Cerebellar nuclear complex (tissue), 1 donor: ENCODE data around the gene CSGALNACT2.
A peak's percentile ranks its signal among the peaks of the same experiment; 100 is the strongest.

ENCODE experiments used
- DNase-seq, 2 experiments: peaks; one replicate each; lab custom pipeline; 2025; lab: John Stamatoyannopoulos, UW

Gene CSGALNACT2

DNA sequence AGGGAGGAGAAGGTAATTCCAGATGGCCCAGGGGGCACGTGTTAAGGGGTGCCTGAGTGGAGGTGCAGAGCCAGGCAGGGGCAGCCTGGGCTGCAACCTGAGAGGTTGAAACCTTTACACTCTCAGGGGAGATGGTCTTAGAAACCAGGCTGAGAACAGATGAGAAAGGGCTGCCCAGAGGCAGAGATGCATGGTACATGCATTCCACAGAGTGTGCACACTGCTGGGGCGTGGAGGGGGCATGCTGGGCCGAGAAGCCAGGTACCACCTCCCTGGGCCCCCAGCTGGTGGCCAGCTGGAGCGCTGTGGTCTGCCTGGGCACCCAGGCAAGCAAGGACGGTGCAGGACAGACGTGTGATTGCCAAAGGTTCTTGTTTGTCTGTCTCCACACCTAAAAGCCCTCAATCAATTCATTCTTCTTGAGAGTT, 14.1 kb upstream of the CSGALNACT2 start:
- no peak for DNase-seq

GRCh38 chr10:43124574-43125273, 13.5 kb upstream of the CSGALNACT2 start:
- no peak for DNase-seq

DNA sequence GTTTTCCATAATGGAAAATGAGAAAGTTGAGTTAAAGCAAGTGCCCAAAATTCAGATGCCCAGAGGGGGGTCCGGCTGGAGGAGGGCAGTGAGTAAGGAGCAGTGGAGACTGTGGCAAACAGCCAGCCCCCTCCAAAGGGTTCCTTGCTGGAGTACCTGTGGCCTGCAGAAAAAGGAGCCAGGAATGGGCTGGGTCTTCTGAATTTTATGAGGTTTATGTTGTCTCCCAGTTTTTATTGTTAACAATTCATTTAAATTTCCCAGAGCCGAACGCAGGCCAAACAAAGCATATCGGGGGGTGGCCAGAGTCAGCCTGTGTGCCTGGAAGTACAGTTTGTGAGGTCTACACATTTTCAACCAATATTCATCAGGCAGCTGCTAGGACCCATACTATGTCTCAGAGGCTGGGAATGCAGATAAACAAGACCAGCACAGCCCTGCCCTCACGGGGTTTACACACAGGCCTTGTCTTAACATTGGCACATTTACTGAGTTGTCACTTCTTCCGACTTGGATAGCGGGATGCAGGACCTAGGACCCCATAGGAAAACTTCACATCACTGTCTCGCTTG, 12.9 kb upstream of the CSGALNACT2 start:
- no peak for DNase-seq

DNA sequence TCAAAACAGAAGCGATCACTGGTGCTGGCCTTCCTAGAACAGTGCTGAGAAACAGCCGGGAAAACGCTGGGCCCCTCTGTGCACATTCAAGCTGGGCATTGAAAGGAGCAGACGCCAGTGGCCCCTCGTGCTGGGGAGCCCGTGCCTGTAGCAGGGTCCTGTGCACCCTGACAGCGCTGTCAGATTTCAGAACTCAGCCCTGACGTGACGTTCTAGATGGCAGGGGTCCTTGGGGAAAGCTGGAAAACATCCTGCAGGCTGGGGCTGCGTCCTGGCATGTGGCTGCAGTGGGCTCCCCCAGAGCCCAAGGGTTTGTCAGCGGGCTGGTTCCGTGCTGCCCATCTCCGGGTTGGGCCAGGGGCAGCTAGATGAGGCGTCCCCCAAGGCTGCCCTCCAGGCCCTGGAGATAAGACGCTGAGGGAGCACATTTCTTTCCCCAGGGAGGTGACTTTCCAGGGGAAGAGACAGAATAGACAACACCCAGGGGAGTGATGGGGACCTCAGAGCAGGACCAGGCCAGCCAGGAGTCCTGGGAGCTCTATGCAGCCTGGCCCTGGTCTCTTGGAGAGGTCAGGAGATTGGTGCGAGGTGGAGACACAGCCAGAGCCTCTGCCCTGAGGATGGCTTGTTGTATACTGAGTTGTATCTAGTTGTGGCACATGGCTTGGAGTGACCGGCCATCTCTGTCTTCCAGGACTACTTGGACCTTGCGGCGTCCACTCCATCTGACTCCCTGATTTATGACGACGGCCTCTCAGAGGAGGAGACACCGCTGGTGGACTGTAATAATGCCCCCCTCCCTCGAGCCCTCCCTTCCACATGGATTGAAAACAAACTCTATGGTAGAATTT, 12.1 kb upstream of the CSGALNACT2 start:
- DNase-seq: no peak

GRCh38 chr10:43126759-43127424, 11.4 kb upstream of the CSGALNACT2 start:
- DNase-seq: no peak

DNA sequence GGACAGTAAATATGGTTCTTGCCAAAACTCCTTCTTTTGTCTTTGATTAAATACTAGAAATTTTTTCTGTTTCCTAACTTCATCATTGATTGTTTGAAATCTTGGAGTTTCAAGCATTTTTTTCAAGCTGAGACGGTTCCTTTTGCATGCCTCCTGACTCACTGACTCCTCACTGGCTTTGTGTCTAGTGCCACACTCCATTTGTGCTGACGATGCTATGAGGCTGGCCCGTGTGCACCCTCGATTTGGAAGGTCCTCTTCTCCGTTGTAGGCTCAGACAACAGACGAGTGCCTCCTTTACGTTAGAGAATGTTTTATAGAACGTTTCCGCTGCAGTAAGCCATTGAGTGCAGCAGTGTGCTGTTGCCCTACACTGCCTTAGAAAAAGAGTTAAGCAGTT, 10.8 kb upstream of the CSGALNACT2 start:
- no peak for DNase-seq

DNA sequence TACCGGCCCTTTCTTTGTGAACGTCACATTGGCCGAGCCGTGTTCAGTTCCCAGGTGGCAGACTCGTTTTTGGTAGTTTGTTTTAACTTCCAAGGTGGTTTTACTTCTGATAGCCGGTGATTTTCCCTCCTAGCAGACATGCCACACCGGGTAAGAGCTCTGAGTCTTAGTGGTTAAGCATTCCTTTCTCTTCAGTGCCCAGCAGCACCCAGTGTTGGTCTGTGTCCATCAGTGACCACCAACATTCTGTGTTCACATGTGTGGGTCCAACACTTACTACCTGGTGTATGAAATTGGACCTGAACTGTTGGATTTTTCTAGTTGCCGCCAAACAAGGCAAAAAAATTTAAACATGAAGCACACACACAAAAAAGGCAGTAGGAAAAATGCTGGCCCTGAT, 9.9 kb upstream of the CSGALNACT2 start:
- DNase-seq: no peak

DNA sequence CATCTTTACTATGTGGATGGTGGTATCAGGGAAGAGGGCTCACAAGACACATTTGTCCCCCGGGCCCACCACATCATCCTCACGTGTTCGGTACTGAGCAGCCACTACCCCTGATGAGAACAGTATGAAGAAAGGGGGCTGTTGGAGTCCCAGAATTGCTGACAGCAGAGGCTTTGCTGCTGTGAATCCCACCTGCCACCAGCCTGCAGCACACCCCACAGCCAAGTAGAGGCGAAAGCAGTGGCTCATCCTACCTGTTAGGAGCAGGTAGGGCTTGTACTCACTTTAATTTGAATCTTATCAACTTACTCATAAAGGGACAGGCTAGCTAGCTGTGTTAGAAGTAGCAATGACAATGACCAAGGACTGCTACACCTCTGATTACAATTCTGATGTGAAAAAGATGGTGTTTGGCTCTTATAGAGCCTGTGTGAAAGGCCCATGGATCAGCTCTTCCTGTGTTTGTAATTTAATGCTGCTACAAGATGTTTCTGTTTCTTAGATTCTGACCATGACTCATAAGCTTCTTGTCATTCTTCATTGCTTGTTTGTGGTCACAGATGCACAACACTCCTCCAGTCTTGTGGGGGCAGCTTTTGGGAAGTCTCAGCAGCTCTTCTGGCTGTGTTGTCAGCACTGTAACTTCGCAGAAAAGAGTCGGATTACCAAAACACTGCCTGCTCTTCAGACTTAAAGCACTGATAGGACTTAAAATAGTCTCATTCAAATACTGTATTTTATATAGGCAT, 9.1 kb upstream of the CSGALNACT2 start:
- no peak for DNase-seq

GRCh38 chr10:43130770-43131171, 7.5 kb upstream of the CSGALNACT2 start:
- no peak for DNase-seq

DNA sequence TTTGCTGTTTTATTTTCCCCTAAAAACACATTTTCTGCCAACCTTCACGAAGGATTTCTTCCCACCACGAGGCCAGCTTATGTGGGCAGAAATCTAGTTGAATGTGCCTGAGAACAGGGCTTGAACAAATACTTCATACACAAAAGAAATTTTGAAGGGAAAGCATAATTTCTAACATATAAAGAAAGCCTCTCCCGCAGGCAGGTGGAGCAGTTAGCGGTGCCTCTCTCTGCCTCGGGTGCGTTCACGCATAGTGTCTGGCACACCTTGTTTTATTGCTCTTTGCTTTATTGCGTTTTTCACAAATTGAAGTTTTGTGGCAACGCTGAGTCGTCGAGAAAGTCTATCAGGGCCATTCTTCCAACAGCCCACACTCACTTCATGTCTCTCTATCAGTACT, 7.0 kb upstream of the CSGALNACT2 start:
- DNase-seq: no peak

GRCh38 chr10:43131906-43132305, 6.3 kb upstream of the CSGALNACT2 start:
- no peak for DNase-seq

DNA sequence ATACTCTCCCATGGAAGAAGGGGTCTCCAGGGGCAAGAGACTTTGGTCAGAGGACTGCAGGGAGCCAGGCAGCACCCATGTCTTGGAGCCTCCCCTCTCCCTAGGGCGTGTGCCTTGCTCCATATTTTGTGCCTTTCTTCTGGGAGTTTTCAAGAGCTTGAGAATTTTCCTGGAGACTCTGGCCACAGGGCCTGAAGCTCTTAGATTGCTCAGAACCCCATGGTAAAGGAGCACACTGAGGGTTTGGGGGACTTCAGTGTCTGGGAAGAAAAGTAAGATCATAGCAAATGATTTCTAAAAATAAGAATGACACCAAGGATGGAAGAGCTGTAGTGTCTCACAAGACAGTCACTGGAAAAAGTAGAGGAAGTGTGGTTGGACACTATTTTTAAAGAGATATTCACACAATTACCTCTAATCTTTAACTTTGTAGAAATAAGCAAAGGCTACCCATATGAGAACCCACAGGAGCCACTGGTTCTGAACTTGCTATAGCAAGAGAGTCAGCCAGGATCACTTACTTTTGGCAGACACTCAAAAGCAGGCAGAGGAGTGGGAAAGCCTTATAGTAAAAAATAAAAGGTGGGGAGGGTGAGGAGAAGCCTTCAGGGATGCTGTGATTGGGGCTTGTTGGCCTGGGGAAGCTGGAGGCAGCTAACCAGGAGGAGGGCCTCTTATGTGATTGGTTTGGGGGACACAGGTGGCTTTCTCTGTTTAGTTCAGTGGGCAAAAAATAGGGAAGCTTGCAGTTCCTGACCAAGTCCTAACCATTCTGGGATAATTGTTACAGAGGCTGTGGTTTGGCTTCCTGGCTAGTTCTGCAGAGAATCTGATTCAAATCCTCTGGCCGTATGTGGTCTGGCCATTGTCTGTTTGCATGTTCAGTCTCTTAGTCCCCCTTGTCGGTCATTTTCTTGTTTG, 5.1 kb upstream of the CSGALNACT2 start:
- DNase-seq: no peak

DNA sequence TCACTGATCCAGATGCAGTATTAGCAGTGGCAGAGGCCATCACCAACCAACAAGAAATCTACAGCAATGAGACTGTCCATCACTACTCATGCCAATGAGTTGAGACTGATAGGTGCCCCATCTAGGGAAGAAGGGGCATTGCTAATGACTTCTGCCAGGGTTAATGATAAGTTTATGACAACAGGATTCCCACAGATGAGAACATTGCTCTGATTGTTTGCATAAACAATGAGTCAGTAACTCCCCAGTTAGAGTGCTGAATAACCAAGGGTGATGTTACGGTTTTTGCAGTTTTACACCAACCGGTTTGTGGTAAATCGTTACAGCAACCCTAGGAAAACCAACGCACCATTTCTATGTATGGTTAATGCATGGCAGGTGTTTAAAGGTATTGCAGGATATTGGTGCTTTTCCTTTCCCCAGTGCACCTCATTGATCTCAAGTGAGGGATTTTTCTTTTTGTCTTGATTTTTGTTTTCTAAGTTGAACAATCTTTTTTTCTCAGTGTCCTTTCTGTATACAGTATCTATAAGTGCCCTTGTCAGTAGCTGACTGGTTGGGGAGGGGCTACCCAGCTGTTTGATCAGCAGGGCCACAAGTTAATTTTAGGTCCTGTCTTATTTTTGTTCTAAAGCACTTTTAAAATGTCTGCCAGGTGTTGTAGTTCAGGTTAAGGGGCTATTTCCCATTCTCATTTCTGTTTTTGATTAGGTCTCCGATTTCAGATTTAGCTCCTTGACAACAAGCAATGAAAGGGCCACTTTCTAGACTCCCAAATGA, 3.9 kb upstream of the CSGALNACT2 start:
- no peak for DNase-seq

DNA sequence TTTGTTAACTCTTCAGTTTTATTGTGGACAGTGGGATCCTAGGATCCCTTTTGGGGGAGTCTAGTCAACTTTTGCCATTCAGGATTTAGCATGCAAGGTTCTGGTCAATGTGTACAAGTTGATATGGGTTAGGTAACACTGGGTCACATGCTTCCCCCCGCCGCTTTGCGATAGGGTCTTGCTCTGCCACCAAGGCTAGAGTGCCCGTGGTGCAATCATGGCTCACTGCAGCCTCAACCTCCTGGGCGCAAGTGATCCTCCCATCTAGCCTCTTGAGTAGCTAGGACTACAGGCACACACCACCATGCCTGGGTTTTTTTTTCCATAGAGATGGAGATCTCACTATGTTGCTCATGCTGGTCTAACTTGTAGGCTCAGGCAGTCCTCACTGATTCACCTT, 3.2 kb upstream of the CSGALNACT2 start:
- DNase-seq: no peak

DNA sequence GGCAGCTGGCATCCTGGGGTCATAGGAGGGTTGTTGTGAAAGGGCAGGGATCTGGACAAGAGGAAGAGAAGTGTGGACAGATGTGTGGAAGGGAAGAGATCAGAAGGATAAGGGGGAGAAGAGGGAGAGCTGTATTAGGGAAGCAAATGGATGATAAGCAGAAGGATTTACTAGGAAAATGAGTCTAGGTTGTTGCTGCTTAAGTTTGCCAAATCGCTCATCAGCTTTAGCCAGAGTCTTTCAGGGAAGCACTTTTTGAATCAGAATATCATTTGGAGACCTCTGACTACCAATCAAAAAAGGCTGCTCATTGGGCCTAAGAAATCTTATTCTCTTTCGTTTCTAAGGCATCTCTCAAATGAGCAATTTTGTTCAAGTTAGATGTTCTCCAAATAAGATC, 2.6 kb upstream of the CSGALNACT2 start:
- DNase-seq: no peak

DNA sequence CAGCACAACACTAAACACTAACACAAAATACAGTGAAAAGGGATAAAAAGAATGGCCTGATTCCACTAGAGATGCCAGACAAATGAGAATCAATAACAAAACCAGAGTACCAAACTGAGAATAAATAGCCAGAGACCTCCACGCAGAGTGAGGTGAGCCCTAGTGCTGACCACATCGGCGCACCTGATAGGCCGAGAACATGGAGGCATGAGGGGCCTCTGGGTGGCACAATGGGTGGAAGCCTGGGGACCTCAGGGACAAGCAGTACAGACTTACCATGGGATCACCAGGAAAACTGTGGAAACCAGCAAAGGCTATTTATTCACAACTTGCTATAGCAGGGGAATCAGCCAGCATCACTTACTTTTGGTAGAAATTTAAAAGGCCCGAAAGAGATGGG, 1.8 kb upstream of the CSGALNACT2 start:
- no peak for DNase-seq

GRCh38 chr10:43136995-43137716, 1.1 kb upstream of the CSGALNACT2 start:
- DNase-seq: no peak

GRCh38 chr10:43137717-43138020, 576 bp upstream of the CSGALNACT2 start:
- DNase-seq: no peak

DNA sequence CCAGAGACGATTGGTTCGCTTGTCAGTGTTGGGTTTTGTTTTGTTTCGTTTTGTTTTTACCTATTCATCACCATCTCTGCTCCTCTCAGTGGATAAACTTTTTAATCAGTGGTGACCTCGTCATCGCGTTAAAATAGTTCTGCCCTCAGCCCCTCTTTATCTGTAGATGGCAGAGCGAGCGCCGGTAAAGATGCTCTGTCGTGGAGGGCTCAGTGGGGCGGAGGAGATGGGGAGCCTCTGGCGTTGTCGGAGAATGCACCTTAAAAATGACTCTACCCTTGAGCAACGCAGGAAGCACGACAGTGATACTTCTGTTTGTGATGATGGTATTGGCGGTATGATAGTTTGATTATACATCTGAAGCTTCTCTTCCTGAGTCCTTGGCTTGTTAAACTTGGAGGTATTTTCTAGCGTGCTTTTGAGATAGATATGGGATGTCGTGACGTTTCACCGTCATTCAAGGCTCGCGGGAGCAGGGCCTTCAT, 554 bp downstream of the CSGALNACT2 start:
- peak in 1 of 2 experiments; percentile 12 for DNase-seq
